GM23338 (cell line): Measurements from ENCODE around the gene PELI3. TPM values are rescaled to one million over a fixed set of nuclear protein-coding genes. Genes with fewer than 3 reads are reported as not detected.

Experiments
- ATAC-seq: fragments of 200-7000 bp; cut with Tn5 transposase; 3 replicates; pipeline ENCODE4 v1.9.1; 2020
- DNase-seq: peaks from one replicate; pipeline ENCODE4 v3.0.0-alpha.2; 2015; ENCODE audit warnings: low spot score
- H2AFZ ChIP-seq: fragments of 200-600 bp; sonication (generic); 2 replicates; pipeline ENCODE4 v1.8.0; 2016; ENCODE audit warnings: antibody characterized with exemption, mild to moderate bottlenecking, moderate library complexity
- H3F3A ChIP-seq: fragments of 200-600 bp; sonication (generic); replicated peaks from 2 replicates; pipeline ENCODE4 v1.8.0; 2017; ENCODE audit warnings: antibody characterized with exemption, mixed run types, low read depth
- H3K27ac ChIP-seq: fragments of 200-600 bp; sonication (generic); 2 replicates; pipeline ENCODE4 v1.6.1; 2016; ENCODE audit warnings: low read depth
- H3K27me3 ChIP-seq: fragments of 200-600 bp; sonication (generic); 2 replicates; pipeline ENCODE4 v1.8.0; 2016; ENCODE audit warnings: mild to moderate bottlenecking, mixed run types, moderate library complexity; ENCODE audit not compliant: insufficient read depth
- H3K36me3 ChIP-seq: fragments of 200-600 bp; sonication (generic); 2 replicates; pipeline ENCODE4 v1.8.0; 2016; ENCODE audit warnings: mild to moderate bottlenecking; ENCODE audit not compliant: insufficient read depth
- H3K4me1 ChIP-seq: fragments of 200-600 bp; sonication (generic); 2 replicates; pipeline ENCODE4 v1.8.0; 2016; ENCODE audit warnings: mild to moderate bottlenecking, moderate library complexity; ENCODE audit not compliant: insufficient read depth
- H3K4me2 ChIP-seq: fragments of 200-600 bp; sonication (generic); 2 replicates; pipeline ENCODE4 v1.7.1; 2017; ENCODE audit warnings: mixed run types
- H3K4me3 ChIP-seq: fragments of 200-600 bp; sonication (generic); 2 replicates; pipeline ENCODE4 v1.6.1; 2016; ENCODE audit warnings: mixed run types
- H3K79me2 ChIP-seq: fragments of 200-600 bp; sonication (generic); replicated peaks from 2 replicates; pipeline ENCODE4 v1.8.0; 2017; ENCODE audit warnings: mild to moderate bottlenecking; ENCODE audit not compliant: insufficient read depth
- H3K9me2 ChIP-seq: fragments of 200-600 bp; sonication (generic); 2 replicates; pipeline ENCODE4 v1.8.0; 2017; ENCODE audit not compliant: insufficient read depth
- H4K20me1 ChIP-seq: fragments of 200-600 bp; sonication (generic); replicated peaks from 2 replicates; pipeline ENCODE4 v1.8.0; 2017; ENCODE audit warnings: mild to moderate bottlenecking; ENCODE audit not compliant: insufficient read depth
- H3K27ac Mint-ChIP-seq: 2 replicates; pipeline ENCODE4 v1.8.0; 2020; ENCODE audit warnings: inconsistent platforms, mild to moderate bottlenecking, moderate library complexity, mixed read lengths
- H3K27me3 Mint-ChIP-seq: 3 replicates; pipeline ENCODE4 v1.8.0; 2022; ENCODE audit warnings: low read depth, mild to moderate bottlenecking, moderate library complexity, mixed read lengths, inconsistent platforms; ENCODE audit not compliant: insufficient read depth, poor library complexity
- H3K36me3 Mint-ChIP-seq: 3 replicates; pipeline ENCODE4 v1.8.0; 2021; ENCODE audit warnings: low read depth, mild to moderate bottlenecking, inconsistent platforms, moderate library complexity, mixed read lengths
- H3K4me1 Mint-ChIP-seq: 3 replicates; pipeline ENCODE4 v1.8.0; 2020; ENCODE audit warnings: mild to moderate bottlenecking, inconsistent platforms, mixed read lengths
- H3K4me3 Mint-ChIP-seq: 3 replicates; pipeline ENCODE4 v1.8.0; 2021; ENCODE audit warnings: moderate library complexity, mild to moderate bottlenecking, inconsistent platforms, mixed read lengths
- H3K9me3 Mint-ChIP-seq: 3 replicates; pipeline ENCODE4 v1.8.0; 2020; ENCODE audit warnings: moderate library complexity, mild to moderate bottlenecking, inconsistent platforms, mixed read lengths
- CREB1 ChIP-seq: fragments of 250-450 bp; sonication (Bioruptor Pico); IDR thresholded peaks from 2 replicates; pipeline ENCODE4 v1.5.0; 2020; ENCODE audit warnings: low read depth, mild to moderate bottlenecking, moderate library complexity
- EZH2phosphoT487 ChIP-seq: fragments of 200-600 bp; sonication (generic); IDR thresholded peaks from one replicate; pipeline ENCODE4 v1.8.1; 2018; ENCODE audit warnings: antibody characterized with exemption; ENCODE audit not compliant: unreplicated experiment
- JUNB ChIP-seq: IDR thresholded peaks from one replicate; pipeline ENCODE4 v1.6.1; 2016; ENCODE audit warnings: antibody characterized with exemption; ENCODE audit not compliant: unreplicated experiment
- NANOG ChIP-seq: IDR thresholded peaks from 2 replicates; pipeline ENCODE4 v1.6.1; 2016; ENCODE audit warnings: antibody characterized with exemption, borderline replicate concordance
- POLR2AphosphoS5 ChIP-seq: IDR thresholded peaks from 2 replicates; pipeline ENCODE4 v1.6.1; 2016; ENCODE audit warnings: antibody characterized with exemption, low read depth
- STAT1 ChIP-seq: IDR thresholded peaks from one replicate; pipeline ENCODE4 v1.6.1; 2016; ENCODE audit warnings: antibody characterized with exemption; ENCODE audit not compliant: unreplicated experiment
- ZNF114 ChIP-seq: fragments of 250-450 bp; sonication (Bioruptor Pico); IDR thresholded peaks from 2 replicates; pipeline ENCODE4 v1.5.0; 2020; ENCODE audit warnings: mild to moderate bottlenecking, moderate library complexity
- ZNF331 ChIP-seq: fragments of 250-450 bp; sonication (Bioruptor Pico); IDR thresholded peaks from 2 replicates; pipeline ENCODE4 v1.5.0; 2020; ENCODE audit warnings: low read depth, mild to moderate bottlenecking, moderate library complexity
- polyA plus RNA-seq: library from polyadenylated mRNA; unstranded; fragments of >200 nt; fragmentation: Nextera tagmentation; extraction: Ambion mirVana; gene quantifications from 2 replicates; pipeline ENCODE4 v1.2.1, GENCODE V29; 2016
- total RNA-seq: library from RNA; depleted of rRNA; stranded (reverse); fragments of >200 nt; shearing (Covaris generic); gene quantifications from 2 replicates; pipeline ENCODE4 v1.2.3, GENCODE V29; 2014
- TF ChIP-seq, protein P1 (sequence below), 2 experiments: fragments of 200-600 bp in 1 of 2; sonication (generic) in 1 of 2; conservative IDR thresholded peaks; 2 replicates each; pipeline versions ENCODE4 v1.5.1 to v1.6.1; 2016 to 2017; ENCODE audit warnings: antibody characterized with exemption in 2 of 2, low read depth in 2 of 2, mild to moderate bottlenecking in 2 of 2, moderate library complexity in 1 of 2
- TF ChIP-seq, protein P2 (sequence below): fragments of 250-450 bp; sonication (Bioruptor Pico); IDR thresholded peaks from 2 replicates; pipeline ENCODE4 v1.5.0; 2020; ENCODE audit warnings: mild to moderate bottlenecking, moderate library complexity
- TF ChIP-seq, protein P3 (sequence below): IDR thresholded peaks from 2 replicates; pipeline ENCODE4 v1.6.1; 2016; ENCODE audit warnings: antibody characterized with exemption
- TF ChIP-seq, protein P4 (sequence below): IDR thresholded peaks from one replicate; pipeline ENCODE4 v1.6.1; 2018; ENCODE audit warnings: antibody characterized with exemption; ENCODE audit not compliant: unreplicated experiment

The PELI3 gene
- total and polyA plus RNA-seq, 2 experiments from 2014 or later: 2.8 to 9.1 TPM

DNA sequence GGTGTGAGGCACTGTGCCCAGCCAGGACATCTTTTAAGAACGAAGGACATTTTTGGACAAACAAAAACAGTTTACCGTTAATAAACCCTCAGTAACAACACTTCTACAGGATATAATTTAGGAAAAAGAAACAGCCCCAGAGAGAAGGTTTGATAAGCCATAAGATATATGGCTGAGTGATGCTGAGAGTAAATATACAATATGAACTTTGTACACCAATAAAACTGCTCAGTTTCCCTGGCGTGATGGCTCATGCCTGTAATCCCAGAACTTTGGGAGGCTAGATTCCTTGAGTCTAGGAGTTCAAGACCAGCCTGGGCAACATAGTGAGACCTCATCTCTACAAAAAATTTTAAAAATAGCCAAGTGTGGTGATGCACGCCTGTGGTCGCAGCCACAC lies 31.8 kb downstream of the PELI3 start:
- Mint-ChIP-seq H3K4me1 (peaks cover 2% of the 10 kb centered on the region; the same call in 1 of the 3 replicates), H3K9me3 (no peaks in the 10 kb centered on the region), H3K27me3 (peaks cover 2% of the 10 kb centered on the region), H3K36me3 (peaks cover 33% of the 10 kb centered on the region; the same call in 2 of the 3 replicates), H3K4me3 (no peak overlapping the region), H3K27ac (no peak overlapping the region)
- DNase-seq (no peak), ATAC-seq (no peak)
- H4K20me1 ChIP-seq: no peaks in the 10 kb centered on the region; the same call in 1 of the 2 replicates
- no peak overlapping the region for H3K4me3 ChIP-seq
- peaks cover 7% of the 10 kb centered on the region; the same call in 1 of the 2 replicates for H3K36me3 ChIP-seq
- H3K27me3 ChIP-seq: no peaks in the 10 kb centered on the region
- no peaks in the 10 kb centered on the region for H3K4me1 ChIP-seq
- no peak overlapping the region for H3K4me2 ChIP-seq
- 0 out of 2 replicates have a peak, but pooled peaks cover 5% of the 10 kb centered on the region for H3F3A ChIP-seq
- no peaks in the 10 kb centered on the region for H3K79me2 ChIP-seq
- TF ChIP-seq EZH2phosphoT487 (no peak), POLR2AphosphoS5 (no peak), ZNF114 (CRISPR knock-in tag) (no peak), CREB1 (no peak), NANOG (no peak), JUNB (no peak), STAT1 (no peak), ZNF331 (CRISPR knock-in tag) (no peak)
- TF ChIP-seq, protein P1, sequence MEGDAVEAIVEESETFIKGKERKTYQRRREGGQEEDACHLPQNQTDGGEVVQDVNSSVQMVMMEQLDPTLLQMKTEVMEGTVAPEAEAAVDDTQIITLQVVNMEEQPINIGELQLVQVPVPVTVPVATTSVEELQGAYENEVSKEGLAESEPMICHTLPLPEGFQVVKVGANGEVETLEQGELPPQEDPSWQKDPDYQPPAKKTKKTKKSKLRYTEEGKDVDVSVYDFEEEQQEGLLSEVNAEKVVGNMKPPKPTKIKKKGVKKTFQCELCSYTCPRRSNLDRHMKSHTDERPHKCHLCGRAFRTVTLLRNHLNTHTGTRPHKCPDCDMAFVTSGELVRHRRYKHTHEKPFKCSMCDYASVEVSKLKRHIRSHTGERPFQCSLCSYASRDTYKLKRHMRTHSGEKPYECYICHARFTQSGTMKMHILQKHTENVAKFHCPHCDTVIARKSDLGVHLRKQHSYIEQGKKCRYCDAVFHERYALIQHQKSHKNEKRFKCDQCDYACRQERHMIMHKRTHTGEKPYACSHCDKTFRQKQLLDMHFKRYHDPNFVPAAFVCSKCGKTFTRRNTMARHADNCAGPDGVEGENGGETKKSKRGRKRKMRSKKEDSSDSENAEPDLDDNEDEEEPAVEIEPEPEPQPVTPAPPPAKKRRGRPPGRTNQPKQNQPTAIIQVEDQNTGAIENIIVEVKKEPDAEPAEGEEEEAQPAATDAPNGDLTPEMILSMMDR (conservative IDR thresholded peaks at IDR 0.05; ENCODE audit: low read depth in 2 of 2): no peak
- TF ChIP-seq, protein P2, sequence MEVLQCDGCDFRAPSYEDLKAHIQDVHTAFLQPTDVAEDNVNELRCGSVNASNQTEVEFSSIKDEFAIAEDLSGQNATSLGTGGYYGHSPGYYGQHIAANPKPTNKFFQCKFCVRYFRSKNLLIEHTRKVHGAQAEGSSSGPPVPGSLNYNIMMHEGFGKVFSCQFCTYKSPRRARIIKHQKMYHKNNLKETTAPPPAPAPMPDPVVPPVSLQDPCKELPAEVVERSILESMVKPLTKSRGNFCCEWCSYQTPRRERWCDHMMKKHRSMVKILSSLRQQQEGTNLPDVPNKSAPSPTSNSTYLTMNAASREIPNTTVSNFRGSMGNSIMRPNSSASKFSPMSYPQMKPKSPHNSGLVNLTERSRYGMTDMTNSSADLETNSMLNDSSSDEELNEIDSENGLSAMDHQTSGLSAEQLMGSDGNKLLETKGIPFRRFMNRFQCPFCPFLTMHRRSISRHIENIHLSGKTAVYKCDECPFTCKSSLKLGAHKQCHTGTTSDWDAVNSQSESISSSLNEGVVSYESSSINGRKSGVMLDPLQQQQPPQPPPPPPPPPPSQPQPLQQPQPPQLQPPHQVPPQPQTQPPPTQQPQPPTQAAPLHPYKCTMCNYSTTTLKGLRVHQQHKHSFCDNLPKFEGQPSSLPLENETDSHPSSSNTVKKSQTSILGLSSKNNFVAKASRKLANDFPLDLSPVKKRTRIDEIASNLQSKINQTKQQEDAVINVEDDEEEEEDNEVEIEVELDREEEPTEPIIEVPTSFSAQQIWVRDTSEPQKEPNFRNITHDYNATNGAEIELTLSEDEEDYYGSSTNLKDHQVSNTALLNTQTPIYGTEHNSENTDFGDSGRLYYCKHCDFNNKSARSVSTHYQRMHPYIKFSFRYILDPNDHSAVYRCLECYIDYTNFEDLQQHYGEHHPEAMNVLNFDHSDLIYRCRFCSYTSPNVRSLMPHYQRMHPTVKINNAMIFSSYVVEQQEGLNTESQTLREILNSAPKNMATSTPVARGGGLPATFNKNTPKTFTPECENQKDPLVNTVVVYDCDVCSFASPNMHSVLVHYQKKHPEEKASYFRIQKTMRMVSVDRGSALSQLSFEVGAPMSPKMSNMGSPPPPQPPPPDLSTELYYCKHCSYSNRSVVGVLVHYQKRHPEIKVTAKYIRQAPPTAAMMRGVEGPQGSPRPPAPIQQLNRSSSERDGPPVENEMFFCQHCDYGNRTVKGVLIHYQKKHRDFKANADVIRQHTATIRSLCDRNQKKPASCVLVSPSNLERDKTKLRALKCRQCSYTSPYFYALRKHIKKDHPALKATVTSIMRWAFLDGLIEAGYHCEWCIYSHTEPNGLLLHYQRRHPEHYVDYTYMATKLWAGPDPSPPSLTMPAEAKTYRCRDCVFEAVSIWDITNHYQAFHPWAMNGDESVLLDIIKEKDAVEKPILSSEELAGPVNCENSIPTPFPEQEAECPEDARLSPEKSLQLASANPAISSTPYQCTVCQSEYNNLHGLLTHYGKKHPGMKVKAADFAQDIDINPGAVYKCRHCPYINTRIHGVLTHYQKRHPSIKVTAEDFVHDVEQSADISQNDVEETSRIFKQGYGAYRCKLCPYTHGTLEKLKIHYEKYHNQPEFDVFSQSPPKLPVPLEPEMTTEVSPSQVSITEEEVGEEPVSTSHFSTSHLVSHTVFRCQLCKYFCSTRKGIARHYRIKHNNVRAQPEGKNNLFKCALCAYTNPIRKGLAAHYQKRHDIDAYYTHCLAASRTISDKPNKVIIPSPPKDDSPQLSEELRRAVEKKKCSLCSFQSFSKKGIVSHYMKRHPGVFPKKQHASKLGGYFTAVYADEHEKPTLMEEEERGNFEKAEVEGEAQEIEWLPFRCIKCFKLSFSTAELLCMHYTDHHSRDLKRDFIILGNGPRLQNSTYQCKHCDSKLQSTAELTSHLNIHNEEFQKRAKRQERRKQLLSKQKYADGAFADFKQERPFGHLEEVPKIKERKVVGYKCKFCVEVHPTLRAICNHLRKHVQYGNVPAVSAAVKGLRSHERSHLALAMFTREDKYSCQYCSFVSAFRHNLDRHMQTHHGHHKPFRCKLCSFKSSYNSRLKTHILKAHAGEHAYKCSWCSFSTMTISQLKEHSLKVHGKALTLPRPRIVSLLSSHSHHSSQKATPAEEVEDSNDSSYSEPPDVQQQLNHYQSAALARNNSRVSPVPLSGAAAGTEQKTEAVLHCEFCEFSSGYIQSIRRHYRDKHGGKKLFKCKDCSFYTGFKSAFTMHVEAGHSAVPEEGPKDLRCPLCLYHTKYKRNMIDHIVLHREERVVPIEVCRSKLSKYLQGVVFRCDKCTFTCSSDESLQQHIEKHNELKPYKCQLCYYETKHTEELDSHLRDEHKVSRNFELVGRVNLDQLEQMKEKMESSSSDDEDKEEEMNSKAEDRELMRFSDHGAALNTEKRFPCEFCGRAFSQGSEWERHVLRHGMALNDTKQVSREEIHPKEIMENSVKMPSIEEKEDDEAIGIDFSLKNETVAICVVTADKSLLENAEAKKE (CRISPR knock-in tag): no peak
- TF ChIP-seq, protein P3, sequence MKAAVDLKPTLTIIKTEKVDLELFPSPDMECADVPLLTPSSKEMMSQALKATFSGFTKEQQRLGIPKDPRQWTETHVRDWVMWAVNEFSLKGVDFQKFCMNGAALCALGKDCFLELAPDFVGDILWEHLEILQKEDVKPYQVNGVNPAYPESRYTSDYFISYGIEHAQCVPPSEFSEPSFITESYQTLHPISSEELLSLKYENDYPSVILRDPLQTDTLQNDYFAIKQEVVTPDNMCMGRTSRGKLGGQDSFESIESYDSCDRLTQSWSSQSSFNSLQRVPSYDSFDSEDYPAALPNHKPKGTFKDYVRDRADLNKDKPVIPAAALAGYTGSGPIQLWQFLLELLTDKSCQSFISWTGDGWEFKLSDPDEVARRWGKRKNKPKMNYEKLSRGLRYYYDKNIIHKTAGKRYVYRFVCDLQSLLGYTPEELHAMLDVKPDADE: no peak
- TF ChIP-seq, protein P4, sequence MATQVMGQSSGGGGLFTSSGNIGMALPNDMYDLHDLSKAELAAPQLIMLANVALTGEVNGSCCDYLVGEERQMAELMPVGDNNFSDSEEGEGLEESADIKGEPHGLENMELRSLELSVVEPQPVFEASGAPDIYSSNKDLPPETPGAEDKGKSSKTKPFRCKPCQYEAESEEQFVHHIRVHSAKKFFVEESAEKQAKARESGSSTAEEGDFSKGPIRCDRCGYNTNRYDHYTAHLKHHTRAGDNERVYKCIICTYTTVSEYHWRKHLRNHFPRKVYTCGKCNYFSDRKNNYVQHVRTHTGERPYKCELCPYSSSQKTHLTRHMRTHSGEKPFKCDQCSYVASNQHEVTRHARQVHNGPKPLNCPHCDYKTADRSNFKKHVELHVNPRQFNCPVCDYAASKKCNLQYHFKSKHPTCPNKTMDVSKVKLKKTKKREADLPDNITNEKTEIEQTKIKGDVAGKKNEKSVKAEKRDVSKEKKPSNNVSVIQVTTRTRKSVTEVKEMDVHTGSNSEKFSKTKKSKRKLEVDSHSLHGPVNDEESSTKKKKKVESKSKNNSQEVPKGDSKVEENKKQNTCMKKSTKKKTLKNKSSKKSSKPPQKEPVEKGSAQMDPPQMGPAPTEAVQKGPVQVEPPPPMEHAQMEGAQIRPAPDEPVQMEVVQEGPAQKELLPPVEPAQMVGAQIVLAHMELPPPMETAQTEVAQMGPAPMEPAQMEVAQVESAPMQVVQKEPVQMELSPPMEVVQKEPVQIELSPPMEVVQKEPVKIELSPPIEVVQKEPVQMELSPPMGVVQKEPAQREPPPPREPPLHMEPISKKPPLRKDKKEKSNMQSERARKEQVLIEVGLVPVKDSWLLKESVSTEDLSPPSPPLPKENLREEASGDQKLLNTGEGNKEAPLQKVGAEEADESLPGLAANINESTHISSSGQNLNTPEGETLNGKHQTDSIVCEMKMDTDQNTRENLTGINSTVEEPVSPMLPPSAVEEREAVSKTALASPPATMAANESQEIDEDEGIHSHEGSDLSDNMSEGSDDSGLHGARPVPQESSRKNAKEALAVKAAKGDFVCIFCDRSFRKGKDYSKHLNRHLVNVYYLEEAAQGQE: no peak
- no peaks in the 10 kb centered on the region for H3K9me2 ChIP-seq
- H3K27ac ChIP-seq: no peak overlapping the region
- no peak overlapping the region for H2AFZ ChIP-seq
